Kidney epithelial cell (primary cell): ENCODE data around the gene KDM2A. TPM values are rescaled to one million over a fixed set of nuclear protein-coding genes. Genes with fewer than 3 reads are reported as not detected.

Experiments used
- DNase-seq: peaks from one replicate; pipeline ENCODE4 v3.0.0-alpha.2; 2010; ENCODE audit warnings: low read depth
- H3K27me3 ChIP-seq: 2 replicates; pipeline ENCODE4 v1.6.0; 2011; ENCODE audit warnings: low read length; ENCODE audit not compliant: control insufficient read depth, insufficient read depth
- H3K36me3 ChIP-seq: 2 replicates; pipeline ENCODE4 v1.5.1; 2011; ENCODE audit warnings: low read length; ENCODE audit not compliant: control insufficient read depth, insufficient read depth
- H3K4me3 ChIP-seq: 2 replicates; pipeline ENCODE4 v1.5.1; 2011; ENCODE audit warnings: low read depth, mild to moderate bottlenecking, control low read depth, low read length
- total RNA-seq: library from RNA; depleted of rRNA; stranded (reverse); fragments of >200 nt; gene quantifications from 2 replicates; pipeline ENCODE4 v1.2.3, GENCODE V29; 2015
- TF ChIP-seq, protein P1 (sequence below): IDR thresholded peaks from 2 replicates; pipeline ENCODE4 v1.5.1; 2011; ENCODE audit warnings: mild to moderate bottlenecking, moderate library complexity, low read length, control low read depth, inconsistent platforms; ENCODE audit not compliant: insufficient read depth, poor library complexity, severe bottlenecking

KDM2A gene
- total RNA-seq, 1 donor from 2014 or later, result 36.2 TPM

DNA sequence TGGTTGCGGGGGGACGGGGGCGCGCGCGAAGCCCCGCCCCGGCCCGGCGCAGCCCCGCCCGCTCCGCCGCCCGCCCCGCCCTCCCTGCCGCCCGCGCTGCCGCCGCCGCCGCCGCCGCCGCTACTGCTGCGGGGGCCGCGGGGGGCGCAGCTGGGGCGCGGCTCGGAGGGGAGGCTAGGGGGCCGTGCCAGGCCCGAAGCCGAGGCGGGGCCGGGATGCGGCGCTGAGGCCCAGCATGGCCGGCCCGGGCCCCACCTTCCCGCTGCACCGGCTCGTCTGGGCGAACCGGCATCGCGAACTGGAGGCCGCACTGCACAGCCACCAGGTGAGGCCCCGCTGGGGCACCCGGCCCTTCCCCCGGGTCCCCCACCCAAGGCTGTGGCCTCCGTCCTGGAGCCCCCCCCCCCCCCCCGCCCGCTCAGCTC, 170.2 kb downstream of the KDM2A start, which contains the start of gene ANKRD13D:
Gene ANKRD13D (plus strand): TSS at position 78 of the 425 bp plus-strand sequence. CDS start 158 bp downstream, at position 236.
- H3K36me3 ChIP-seq, result peaks cover 2% of the 10 kb centered on the region
- H3K4me3 ChIP-seq, result peak within 1 kb of the TSS; percentile 80
- DNase-seq, result no peak
- H3K27me3 ChIP-seq, result no peaks in the 10 kb centered on the region
- TF ChIP-seq, protein P1, sequence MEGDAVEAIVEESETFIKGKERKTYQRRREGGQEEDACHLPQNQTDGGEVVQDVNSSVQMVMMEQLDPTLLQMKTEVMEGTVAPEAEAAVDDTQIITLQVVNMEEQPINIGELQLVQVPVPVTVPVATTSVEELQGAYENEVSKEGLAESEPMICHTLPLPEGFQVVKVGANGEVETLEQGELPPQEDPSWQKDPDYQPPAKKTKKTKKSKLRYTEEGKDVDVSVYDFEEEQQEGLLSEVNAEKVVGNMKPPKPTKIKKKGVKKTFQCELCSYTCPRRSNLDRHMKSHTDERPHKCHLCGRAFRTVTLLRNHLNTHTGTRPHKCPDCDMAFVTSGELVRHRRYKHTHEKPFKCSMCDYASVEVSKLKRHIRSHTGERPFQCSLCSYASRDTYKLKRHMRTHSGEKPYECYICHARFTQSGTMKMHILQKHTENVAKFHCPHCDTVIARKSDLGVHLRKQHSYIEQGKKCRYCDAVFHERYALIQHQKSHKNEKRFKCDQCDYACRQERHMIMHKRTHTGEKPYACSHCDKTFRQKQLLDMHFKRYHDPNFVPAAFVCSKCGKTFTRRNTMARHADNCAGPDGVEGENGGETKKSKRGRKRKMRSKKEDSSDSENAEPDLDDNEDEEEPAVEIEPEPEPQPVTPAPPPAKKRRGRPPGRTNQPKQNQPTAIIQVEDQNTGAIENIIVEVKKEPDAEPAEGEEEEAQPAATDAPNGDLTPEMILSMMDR, result no peak

DNA sequence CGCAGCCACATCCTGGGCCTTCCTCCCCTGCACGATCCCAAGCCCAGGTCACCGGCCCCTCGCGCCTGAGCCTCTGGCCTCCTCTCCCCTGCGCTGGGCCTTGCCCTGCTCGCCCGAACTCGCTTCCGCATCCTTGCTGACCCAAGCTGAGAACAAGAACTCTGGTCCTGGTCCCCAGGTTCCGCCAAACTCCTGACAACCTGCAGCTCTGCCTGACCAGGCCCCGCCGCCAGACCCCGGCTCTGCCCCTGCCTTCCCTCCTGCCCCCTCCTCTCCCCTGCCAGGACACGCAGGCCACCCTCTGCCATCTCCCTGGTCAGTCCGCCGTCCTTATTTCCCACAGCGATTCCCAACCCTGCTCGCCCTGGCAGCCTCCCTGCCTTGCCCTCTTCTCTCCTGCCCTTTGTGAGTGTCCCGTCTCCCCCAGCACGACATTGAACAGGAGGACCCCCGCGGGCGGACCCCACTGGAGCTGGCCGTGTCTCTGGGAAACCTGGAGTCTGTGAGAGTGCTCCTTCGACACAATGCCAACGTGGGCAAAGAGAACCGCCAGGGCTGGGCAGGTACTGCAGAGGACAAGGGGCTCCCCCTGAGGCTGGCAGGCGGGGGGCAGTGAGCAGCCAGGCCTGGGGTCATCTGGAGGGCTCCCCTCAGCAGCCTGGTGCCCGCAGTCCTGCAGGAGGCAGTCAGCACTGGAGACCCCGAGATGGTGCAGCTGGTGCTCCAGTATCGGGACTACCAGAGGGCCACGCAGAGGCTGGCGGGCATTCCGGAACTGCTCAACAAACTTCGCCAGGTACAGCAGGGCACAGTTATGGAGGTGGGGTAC, 170.8 kb downstream of the KDM2A start:
- peak overlapping the region; percentile 79 for H3K4me3 ChIP-seq
- no peak for DNase-seq
- H3K27me3 ChIP-seq, result no peaks in the 10 kb centered on the region
- peaks cover 2% of the 10 kb centered on the region for H3K36me3 ChIP-seq
- TF ChIP-seq, protein P1, result no peak

DNA sequence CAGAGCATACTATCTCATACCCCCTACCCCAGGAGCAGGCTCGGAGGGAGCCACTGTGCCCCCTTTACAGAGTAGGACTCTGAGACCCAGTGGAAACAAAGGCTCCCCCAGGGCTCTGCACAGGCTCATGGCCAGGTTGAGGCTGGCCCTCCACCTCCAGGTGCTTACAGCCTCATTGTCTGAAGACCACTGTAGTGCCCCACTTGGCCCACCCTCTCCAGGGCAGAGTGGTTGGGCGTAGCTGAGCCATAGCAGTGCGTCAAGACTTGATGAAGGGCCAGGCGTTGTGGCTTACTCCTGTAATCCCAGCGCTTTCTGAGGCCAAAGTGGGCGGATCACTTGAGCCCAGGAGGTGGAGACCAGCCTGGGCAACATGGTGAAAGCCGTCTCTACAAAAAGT, 171.7 kb downstream of the KDM2A start:
- TF ChIP-seq, protein P1, result no peak
- peaks cover 2% of the 10 kb centered on the region for H3K36me3 ChIP-seq
- DNase-seq, result no peak
- no peak overlapping the region for H3K4me3 ChIP-seq
- no peaks in the 10 kb centered on the region for H3K27me3 ChIP-seq

DNA sequence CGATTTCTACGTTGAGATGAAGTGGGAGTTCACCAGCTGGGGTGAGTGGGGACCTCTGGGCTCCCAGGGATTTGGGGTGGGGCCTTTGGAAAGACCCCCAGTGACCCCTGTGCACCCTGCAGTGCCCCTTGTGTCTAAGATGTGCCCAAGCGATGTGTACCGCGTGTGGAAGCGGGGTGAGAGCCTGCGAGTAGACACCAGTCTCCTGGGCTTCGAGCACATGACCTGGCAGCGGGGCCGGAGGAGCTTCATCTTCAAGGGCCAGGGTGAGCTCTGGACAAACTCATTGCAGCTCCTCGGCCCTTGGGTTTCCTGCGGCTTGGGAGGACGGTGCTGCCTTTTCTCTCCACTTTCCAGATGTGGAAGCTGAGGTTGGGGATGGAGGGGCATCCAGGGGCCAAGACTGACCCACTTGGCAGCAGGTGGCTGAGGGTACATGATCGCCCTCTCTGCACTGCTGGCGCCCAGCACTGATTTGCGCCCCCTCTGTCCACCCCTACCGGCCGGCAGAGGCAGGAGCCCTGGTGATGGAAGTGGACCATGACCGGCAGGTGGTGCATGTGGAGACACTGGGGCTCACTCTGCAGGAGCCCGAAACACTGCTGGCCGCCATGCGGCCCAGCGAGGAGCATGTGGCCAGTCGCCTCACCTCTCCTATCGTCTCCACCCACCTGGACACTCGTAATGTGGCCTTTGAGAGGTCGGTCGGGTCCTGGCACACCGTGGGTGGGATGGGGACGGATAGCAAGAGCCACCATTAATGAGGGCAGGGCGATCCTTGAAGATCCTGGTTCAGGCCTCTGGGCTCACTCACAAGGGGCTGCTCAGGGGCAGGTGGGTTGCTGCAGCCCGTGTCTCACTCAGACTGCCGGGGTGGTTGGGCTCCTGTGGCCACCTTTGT, 172.7 kb downstream of the KDM2A start:
- no peak for DNase-seq
- Histone ChIP-seq H3K27me3 (no peaks in the 10 kb centered on the region), H3K36me3 (peaks cover 2% of the 10 kb centered on the region), H3K4me3 (no peak overlapping the region)
- TF ChIP-seq, protein P1, result no peak

DNA sequence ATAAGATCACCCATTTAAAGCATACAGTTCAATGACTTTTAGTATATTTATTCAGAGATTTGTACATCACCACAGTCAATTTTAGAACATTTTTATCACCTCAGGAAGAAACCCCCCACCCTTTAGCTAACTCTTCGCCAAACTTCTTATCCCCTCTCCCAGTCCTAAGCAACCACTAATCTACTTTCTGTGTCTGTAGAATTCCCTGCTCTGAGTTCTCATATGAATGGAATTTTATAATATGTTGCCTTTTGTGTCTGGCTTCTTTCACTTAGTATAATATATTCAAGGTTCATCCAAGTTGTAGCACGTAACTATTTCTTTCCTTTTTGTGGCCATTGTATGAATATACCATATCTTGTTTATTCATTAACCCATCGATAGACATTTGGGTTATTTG, 173.6 kb downstream of the KDM2A start:
- peaks cover 2% of the 10 kb centered on the region for H3K36me3 ChIP-seq
- no peak for DNase-seq
- no peaks in the 10 kb centered on the region for H3K27me3 ChIP-seq
- H3K4me3 ChIP-seq, result no peak overlapping the region
- TF ChIP-seq, protein P1, result no peak
